OCI-LY1 (cell line): ENCODE measurements around the gene GRIK3.

Experiments
- EZH2 ChIP-seq: fragments of 200-600 bp; sonication (generic), shearing (Covaris generic); IDR thresholded peaks from 2 replicates; pipeline ENCODE4 v1.8.0; 2017; ENCODE audit warnings: borderline replicate concordance, mixed run types, mild to moderate bottlenecking, antibody characterized with exemption, low read length, moderate library complexity, mixed read lengths
- TF ChIP-seq, protein P1 (sequence below): fragments of 200-600 bp; sonication (generic), shearing (Covaris generic); IDR thresholded peaks from 2 replicates; pipeline ENCODE4 v1.5.1; 2017; ENCODE audit warnings: mild to moderate bottlenecking, antibody characterized with exemption, low read length, moderate library complexity, mixed read lengths

DNA sequence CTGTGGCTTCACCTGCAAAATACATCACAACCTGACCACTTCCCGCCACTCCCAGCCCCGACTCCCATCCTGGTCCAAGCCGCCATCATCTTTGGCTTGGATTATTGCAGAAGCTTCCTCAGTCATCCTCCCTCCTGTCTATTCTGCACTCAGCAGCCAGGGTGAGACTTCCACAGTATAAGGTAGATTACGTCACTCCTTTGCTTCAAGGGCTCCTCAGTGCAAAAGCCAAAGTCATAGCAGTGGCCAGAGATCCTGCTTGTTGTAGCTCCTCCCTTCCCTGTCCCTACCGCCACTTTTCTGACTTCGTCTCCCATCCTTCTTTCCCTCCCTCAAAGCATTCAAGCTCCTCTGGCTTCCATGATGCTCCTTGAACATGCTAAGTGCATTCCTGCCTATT lies 152.8 kb downstream of the GRIK3 start:
- TF ChIP-seq, protein P1, sequence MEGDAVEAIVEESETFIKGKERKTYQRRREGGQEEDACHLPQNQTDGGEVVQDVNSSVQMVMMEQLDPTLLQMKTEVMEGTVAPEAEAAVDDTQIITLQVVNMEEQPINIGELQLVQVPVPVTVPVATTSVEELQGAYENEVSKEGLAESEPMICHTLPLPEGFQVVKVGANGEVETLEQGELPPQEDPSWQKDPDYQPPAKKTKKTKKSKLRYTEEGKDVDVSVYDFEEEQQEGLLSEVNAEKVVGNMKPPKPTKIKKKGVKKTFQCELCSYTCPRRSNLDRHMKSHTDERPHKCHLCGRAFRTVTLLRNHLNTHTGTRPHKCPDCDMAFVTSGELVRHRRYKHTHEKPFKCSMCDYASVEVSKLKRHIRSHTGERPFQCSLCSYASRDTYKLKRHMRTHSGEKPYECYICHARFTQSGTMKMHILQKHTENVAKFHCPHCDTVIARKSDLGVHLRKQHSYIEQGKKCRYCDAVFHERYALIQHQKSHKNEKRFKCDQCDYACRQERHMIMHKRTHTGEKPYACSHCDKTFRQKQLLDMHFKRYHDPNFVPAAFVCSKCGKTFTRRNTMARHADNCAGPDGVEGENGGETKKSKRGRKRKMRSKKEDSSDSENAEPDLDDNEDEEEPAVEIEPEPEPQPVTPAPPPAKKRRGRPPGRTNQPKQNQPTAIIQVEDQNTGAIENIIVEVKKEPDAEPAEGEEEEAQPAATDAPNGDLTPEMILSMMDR = no peak
- TF ChIP-seq EZH2 = no peak
